NCI-H2171 treated with DMSO at 0.1 percent for 48 hours (cell line): ENCODE measurements around the gene IFIT2.
"Not testable (repeated sequence)": the region's sequence is repeated elsewhere in the genome, so short reads cannot be mapped to it uniquely, and the experiment has no call there.

Source experiments
- DNase-seq: peaks from one replicate; lab custom pipeline; 2025; lab: John Stamatoyannopoulos, UW

The IFIT2 gene, protein sequence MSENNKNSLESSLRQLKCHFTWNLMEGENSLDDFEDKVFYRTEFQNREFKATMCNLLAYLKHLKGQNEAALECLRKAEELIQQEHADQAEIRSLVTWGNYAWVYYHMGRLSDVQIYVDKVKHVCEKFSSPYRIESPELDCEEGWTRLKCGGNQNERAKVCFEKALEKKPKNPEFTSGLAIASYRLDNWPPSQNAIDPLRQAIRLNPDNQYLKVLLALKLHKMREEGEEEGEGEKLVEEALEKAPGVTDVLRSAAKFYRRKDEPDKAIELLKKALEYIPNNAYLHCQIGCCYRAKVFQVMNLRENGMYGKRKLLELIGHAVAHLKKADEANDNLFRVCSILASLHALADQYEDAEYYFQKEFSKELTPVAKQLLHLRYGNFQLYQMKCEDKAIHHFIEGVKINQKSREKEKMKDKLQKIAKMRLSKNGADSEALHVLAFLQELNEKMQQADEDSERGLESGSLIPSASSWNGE

DNA sequence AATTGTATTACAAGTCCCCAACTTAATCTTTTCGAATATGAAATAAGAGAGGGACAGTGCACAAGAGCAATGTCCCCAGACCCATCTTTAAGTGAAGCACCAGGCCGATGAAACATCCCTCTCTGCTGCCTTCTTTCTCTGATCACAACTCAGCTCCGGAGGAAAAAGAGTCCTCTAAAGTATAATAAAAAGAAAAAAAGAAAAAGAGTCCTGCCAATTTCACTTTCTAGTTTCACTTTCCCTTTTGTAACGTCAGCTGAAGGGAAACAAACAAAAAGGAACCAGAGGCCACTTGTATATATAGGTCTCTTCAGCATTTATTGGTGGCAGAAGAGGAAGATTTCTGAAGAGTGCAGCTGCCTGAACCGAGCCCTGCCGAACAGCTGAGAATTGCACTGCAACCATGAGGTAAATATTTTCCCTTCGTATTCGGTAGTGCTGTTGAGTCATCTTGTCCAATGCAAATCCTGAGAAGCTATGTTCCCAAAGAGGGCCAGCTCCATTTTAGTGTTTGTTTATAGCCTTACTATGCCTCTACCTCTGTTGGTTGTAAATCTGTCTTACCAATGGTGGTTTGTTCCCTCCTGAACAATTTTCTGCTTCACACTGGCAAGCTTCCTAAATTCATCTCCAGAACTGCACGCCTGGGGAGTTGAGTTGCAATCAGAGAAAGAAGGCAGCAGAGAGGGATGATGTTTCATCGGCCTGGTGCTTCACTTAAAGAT, at the start of gene IFIT2:
Gene IFIT2 (plus strand): TSS at position 326 of the 725 bp plus-strand sequence. CDS start 78 bp downstream, at position 404.
- DNase-seq = peak; percentile 2

DNA sequence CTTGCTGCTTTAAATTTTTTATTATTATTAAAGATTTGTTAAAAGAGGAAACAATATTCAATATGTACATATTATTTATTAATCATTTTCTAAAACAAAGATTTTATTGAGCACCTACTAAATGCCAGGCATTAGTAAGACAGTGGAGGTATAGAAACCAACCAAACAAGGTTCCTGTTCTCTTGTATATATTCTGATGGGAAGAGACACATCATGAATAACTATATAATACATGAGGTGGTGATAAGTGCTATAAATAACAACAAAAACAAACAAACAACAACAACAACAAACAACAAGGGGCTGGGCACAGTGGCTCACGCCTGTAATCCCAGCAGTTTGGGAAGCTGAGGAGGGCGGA, 49.6 kb upstream of the IFIT2 start:
- no peak for DNase-seq

DNA sequence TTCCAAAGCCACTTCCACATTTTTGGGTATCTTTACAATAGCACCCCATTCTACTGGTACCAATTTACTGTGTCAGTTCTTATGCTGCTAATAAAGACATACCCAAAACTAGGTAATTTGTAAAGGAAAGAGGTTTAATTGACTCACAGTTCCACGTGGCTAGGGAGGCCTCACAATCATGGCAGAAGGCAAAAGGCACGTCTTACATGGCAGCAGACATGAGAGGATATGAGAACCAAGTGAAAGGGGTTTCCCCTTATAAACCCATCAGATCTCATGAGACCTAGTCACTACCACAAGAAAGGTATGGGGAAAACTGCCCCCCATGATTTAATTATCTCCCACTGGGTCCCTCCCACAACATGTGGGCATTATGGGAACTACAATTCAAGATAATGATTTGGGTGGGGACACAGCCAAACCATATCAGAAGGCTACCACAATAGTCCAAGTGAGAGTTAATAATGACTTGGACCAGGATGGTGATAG, 46.7 kb upstream of the IFIT2 start:
- DNase-seq = not testable (repeated sequence)

DNA sequence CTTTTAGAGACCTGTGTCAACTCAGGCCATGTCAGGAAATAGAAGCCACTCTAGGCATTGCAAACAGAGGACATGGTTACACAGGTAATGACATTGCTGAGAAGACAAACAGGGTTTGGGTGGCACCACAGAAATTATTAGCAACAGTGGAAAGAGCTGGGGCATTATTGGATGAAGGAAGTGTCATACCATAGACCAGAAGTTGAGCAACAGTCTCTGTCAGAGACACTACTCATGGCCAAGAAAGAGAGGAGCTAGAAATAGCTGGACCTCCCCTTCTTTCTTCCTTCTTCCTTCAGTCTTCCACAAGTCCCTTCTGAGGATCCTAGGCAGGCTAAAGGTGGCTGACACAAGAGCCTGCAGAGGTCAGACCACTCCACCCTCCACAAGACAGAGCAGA, 46.1 kb upstream of the IFIT2 start:
- DNase-seq = no peak

DNA sequence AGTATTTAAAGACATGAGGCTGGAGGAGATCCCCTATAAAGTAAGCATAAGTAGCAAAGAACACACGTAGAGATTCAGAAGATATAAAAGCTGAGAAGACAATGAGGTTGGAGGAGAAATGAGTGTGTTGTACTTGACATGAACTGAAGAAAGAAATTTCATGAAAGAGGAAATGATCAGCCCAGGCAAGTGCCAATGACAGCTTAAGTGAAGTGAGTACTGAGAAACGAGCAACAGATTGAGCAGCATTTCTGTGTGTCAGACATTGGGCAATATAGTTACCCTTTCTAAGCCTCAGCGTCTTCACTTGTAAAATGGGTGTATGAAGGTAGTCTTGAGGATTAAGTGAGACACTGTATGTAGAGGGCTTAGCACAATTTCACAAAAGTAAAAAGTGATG, 45.5 kb upstream of the IFIT2 start:
- DNase-seq = no peak

DNA sequence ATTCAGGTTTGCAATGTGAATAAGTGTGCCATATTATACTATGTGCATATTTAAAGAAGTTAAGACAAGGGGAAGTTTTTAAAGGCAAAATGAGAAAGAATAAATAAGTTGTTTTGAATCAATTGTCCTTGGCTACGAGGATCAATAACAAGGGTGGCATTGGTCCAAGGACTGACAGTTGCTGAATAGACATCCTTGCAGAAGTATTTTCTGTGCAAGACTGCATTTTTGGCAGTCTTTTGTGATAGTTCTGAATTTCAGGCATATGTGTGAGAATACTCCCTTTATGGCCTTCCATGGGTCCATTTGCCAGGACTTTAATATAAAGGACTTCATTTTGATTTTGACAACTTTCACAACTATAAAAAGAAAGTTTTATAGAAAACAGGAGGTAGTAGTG, 44.9 kb upstream of the IFIT2 start:
- no peak for DNase-seq

DNA sequence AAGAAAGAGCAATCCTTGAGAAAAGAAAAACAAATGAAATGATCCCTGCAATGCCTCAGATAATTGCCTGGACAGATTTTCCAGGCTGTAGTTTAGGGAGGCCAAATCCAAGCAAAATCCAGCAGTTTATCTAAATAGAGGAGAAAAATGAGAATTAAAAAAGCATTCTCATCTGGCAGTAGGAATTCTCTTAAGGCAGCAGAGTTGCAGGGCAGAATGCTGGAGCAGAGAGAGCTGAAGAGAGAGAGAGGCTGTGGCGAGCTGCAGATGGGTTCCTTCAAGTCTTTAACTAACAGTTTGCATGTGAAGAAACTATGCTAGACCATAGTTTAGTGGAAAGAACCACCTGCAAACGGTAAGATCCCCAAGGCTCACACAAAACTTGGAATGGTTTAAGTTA, 44.3 kb upstream of the IFIT2 start:
- no peak for DNase-seq

DNA sequence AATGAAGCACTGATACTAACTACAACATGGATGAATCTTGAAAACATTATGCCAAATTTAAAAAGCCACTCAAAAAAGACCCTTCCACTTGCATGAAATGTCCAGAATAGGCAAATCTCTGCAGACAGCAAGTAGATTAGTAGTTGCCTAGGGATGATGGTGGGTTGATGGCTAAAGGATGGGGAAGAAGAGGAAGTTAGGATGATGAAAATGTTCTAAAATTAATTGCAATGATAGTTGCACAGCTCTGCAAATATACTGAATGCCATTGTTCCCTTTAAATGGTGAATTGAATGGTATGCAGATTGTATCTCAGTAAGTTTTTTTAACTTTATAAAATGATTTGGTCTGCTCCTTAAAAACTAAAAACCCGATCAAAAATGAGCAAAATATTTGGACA, 43.0 kb upstream of the IFIT2 start:
- DNase-seq = no peak

DNA sequence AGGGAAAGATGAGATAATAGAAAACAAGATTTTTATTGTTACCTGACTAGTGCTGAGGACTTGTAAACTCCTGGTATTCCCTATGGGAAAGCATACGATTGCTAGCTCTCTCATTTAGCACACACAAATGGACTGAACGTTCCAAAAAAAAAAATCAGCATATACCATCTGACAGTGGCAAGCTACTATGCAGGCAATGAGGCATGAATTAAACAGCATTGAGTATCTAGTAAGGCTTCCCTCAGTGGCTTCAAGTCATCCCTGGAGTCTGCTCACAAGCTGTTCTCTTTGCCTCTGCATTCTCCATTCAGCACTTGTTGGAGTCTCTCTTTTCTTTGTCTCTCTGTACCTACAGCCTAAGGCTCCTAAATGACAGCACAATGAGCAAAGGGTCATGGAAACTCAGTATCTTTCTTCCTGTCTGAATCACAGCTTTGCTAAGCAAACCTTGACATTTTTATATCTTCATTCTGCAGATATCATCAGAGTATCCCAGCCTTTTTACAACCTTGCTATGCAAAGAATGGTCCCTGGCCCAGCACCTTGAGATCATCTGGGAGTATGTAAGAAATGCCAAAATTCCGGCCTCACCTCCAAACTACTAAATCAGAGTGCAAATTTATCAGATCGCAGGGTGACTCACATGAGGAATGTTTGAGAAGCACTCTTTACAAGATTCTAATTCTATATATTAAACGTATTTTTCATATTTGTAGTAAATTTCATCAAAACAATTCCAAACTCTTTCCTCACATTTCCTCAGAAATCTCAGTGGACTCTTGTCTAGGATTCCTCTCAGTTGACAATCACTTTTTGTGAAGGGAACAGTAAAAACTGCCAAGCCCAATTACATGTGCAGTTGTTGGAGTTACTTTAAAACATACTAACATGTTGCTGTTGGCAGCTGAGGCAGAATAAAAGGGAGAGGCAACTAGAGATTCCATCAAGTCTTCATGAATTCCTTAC, 39.5 kb upstream of the IFIT2 start:
- peak; percentile 38 for DNase-seq

DNA sequence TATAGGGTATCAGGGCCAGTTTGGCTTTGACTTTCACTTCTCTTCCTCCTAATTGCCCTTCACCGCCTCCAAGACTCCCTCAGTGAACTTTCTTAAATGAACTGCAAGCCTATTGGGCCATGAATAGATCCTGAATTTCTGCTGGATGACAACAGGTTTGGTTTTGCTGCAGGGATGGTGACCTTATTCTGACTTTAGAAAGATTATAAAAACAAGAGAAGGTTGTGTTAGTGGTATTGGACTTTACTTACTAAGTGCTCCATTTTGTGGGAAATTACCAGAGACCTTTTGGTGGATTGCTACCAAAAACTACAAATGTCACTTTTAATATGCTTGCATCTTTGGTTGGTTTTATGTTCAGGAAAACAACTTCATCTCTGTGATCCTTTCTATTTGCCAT, 38.8 kb upstream of the IFIT2 start:
- no peak for DNase-seq

DNA sequence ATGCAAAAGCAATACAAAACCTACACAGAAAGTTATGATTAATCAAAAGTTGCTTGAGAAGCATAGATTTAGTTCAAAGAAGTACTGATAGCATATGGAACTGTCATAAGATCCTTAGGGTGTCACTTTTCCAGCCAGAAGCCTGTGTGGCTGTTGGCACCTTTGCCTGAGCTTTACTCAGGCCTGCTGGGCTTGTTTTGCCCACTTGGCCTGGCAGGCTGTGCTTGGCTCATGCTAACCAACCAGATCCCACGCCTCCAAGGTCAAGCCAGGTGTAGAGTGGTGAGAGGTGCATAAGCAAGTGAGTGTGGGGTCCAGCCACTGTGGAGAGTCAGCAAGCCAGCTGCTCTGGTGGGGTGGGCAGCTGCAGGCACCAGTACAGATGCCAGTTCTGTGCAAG, 38.3 kb upstream of the IFIT2 start:
- no peak for DNase-seq

DNA sequence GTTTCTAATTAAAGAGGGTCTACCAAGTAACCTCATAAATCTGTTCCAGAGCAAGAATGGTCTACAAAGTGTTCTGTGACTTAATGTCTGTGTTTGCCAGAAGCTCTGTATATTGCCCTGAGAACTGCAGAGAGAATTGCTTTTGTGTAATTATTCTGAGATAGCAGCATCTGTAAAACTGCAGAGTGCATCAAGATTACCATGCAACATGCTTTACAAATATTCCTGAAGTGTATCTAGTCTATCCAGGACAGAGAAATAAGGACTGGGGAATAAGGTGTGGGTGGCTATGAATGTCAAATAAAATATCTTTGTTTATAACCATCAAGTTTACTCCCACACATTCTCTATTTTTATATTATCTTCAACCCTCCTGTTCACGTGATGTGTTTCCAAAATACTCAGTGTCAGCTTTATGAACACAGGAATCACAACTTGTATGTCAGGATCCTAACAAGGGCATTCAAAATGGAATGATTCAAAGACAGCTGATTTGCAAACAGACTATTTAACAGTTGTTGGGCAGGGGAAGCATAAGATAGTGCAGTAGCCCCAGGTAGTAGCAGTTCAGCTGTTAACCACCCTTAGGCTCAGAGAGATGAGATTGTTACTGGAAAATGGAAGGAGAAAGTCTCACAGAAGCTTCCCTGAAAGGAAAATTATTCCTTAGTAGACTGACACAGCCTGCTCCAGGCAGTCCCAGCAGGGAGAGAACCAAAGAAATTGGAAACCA, 35.0 kb upstream of the IFIT2 start:
- DNase-seq = no peak

DNA sequence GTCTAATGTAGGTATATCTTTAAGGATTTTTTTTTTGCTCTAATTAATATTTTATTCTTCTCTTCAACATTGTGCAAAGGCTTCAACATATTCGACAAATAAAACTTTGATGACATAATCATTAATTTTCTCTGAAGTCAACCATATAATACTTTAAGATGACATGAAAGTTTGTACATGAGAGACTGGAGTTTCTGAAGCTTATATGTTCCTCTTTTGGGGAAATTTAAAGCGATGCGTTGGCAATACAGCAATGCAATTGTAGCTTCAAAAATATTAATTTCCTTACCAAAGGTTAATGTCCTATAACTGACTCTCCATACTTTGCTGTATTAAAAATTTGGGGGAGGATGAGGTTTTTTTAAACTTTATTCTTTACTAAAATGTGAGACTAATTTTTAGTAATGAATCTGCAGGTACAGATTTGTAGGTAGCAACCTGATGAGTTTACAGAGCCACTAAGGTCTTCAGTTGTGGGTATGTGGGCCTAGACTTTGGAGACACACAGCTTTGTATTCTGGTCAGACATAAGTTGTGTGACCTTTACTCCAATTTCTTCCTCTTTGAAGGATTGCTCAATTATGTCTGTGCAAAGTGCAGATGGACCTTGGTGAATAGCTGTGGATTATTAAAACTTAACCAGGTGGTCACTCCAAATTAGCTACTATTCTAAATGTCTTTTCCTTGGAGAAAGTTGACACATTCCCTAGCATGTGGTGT, 32.3 kb upstream of the IFIT2 start:
- no peak for DNase-seq

DNA sequence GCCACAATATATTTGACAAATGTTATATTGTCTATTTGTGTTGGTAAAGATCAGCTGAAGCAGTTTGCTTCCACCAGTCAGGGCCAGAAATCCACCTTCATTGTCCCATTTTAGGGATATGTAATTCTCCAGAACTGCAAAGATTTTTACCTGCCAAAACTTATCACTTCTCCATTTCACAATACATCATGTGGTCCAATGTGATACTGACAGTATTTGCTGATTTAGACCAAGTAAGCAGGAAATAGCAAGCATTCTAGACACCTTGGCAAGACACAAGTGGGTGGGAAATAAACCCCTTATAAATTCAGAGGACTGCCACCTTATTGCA, 31.7 kb upstream of the IFIT2 start:
- DNase-seq = no peak

DNA sequence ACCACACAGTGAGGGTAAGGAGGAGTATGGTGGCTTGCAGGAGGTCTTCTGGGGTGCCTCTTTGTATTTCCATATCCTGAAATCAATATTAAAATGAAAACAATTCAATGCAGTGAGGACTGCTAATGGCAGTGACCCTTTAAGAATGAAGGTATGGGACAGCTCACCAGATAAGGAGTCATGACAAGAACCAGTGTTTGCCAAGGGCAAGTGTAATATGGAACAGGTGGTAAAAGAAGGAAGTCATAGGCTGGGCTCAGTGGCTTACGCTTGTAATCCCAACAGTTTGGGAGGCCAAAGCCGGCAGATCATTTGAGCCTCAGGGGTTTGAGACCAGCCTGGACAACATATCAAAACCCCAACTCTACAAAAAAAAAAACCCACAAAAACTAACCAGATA, 30.3 kb upstream of the IFIT2 start:
- DNase-seq = no peak

DNA sequence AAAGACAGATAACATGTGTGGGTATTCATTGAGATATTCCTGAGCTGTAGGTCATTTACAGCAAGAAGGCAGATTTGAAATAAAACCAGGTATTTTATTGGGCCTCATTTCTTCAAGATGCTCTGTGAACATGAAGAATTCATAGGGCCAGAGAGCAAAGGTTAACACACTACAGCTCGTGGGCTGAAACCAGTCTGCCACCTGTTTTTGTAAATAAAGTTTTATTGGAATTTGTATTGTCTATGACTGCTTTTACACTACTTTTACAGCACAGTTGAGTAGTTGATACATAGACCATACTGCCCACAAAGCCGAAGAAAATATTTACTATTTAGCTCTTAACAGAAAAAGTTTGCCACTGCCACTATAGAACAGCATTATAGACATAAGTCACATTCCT, 28.2 kb upstream of the IFIT2 start:
- no peak for DNase-seq

DNA sequence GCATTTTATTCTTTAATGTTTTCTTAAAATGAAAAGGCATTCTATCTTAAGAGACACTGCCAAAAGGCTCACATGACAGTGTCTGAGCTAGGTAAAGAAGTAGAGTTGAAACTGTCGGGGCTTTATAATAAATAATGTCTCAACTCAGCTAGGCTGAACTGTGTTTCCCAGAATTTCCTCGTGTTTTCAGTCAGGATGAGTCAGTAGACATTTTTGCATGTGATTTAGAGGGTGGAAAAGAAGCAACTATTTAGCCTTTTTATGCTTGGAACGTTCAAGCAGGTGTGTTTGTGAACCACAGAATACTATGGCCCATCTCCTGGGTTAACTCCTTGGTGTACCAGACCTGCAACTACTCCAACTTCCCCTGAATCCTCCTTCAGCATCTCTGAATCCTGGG, 26.9 kb upstream of the IFIT2 start:
- no peak for DNase-seq

DNA sequence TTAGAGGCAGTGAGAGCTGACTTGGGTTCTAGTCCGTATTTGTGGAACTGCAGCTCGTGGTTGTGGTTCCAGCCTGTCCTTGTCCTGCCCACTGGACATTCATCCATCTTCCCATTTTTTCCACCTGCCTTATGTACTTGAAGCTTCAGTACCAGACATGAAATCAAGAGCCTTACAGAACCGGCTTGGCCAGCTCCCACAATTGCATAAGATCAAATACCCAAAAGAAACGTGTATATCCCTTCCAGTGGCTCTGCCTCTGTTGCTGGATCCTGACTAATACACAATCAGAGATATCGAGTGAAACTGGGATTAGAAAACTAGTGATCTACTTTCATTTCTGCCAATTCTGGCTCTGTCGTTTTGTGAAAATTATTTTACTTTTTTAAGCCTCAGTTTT, 26.5 kb upstream of the IFIT2 start:
- no peak for DNase-seq

DNA sequence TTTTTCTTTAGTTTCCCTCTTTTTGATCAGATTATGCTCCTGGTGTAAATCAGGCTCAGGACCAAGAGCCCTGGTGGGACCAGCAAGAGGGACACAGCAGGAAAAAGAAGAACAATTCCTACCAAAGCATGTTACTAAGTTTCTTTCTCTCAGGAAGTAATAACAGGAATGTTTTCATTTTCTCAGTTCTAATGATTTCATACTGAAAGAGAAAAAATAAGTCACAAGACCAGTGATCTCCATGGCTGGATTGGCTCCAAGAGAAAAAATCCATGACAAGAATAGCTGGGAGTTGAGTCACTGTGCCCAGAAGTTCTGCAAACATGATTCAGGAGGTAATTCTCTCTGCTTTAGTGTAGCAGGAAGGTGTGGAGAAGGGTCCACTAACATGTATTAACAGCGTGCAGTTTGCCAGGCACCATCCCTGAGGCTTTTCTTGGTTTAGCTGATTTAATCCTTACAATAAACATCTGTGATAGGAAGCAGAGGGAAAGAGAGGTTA, 23.8 kb upstream of the IFIT2 start:
- no peak for DNase-seq

DNA sequence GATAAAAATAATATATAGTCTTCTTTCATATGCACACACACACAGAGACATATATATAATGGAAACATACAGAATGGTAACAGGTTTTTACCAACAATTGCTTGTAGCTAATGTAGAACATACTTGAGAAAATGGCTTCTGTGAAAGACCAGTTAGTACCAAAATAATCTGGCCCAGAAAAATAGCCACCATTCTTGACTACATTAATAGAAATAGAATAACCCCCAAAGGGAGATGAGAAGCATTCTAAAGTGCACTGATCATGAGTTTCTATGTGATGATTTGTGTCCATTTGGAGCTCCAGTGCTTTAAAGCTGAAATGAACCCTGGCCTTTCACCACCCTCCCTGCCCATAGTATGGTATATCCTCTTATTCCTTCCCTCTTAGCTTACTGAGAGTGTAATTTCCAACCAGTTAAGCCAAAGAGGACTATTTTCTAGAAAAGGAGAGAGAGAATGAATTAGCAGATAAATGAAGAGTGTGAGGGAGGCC, 22.9 kb upstream of the IFIT2 start:
- DNase-seq = no peak
